WTC11 (cell line): ENCODE measurements around the gene TLR5.

ENCODE experiments used
- CBFB ChIP-seq: sonication (generic); formaldehyde crosslinking; IDR thresholded peaks from 2 replicates; pipeline ENCODE4 v1.8.1; 2022; ENCODE audit warnings: mild to moderate bottlenecking, low read depth, missing genetic modification reagents
- FOXP1 ChIP-seq: sonication (generic); formaldehyde crosslinking; IDR thresholded peaks from 2 replicates; pipeline ENCODE4 v1.8.0; 2022; ENCODE audit warnings: missing genetic modification reagents, mild to moderate bottlenecking, moderate library complexity, borderline replicate concordance
- TF ChIP-seq, protein P1 (sequence below): sonication (generic); formaldehyde crosslinking; IDR thresholded peaks from 2 replicates; pipeline ENCODE4 v1.8.0; 2023; ENCODE audit warnings: mild to moderate bottlenecking, missing genetic modification reagents
- TF ChIP-seq, protein P2 (sequence below): fragments of 250-450 bp; sonication (Bioruptor Pico); IDR thresholded peaks from 2 replicates; pipeline ENCODE4 v1.9.0; 2021; ENCODE audit warnings: mild to moderate bottlenecking
- TF ChIP-seq, protein P3 (sequence below): sonication (generic); formaldehyde crosslinking; IDR thresholded peaks from 2 replicates; pipeline ENCODE4 v1.8.1; 2023; ENCODE audit warnings: mild to moderate bottlenecking, moderate library complexity, missing genetic modification reagents
- TF ChIP-seq, protein P4 (sequence below): fragments of 250-450 bp; sonication (Bioruptor Pico); IDR thresholded peaks from 2 replicates; pipeline ENCODE4 v1.8.0; 2021; ENCODE audit warnings: mild to moderate bottlenecking
- TF ChIP-seq, protein P5 (sequence below): fragments of 200-600 bp; IDR thresholded peaks from 2 replicates; pipeline ENCODE4 v1.8.0; 2022; ENCODE audit warnings: antibody characterized with exemption

DNA sequence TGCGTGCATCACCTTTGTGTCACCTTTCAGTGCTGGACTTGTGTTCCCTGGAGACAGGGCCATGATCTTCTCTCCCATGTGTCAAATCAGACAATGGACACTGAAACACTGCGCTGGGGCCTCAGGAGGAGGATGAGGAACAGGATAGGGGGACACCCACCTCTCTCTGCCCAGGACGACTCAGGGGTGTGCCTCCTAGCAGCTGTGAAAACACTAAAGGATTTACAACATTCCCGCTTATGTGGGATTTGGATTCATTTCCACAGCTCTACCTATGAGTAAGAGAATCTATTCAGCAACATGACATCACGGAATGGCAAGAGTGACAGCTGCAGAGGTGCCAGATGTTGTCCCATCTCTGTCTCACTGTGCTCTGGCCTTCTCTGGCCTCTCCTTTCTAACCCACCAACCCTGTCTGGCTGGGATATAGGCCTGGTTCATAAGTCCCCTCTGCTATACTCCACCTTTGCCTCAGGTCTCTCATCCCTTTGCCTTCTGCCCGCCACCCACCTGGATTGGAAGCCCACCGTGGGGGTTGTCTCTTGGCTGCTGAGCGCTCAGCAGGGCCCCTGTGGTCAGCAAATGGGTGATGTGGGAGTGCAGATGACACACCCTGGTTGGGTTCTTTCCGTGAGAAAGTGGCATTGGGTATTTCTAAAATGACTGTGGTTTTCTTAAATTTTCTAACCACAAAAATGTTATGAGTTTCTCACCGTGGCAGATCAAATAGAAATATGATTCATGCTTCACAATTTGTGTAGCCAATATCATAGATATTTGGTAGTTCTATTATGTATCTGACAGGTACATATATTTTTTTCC lies 47.1 kb upstream of the TLR5 start:
- TF ChIP-seq, protein P1, sequence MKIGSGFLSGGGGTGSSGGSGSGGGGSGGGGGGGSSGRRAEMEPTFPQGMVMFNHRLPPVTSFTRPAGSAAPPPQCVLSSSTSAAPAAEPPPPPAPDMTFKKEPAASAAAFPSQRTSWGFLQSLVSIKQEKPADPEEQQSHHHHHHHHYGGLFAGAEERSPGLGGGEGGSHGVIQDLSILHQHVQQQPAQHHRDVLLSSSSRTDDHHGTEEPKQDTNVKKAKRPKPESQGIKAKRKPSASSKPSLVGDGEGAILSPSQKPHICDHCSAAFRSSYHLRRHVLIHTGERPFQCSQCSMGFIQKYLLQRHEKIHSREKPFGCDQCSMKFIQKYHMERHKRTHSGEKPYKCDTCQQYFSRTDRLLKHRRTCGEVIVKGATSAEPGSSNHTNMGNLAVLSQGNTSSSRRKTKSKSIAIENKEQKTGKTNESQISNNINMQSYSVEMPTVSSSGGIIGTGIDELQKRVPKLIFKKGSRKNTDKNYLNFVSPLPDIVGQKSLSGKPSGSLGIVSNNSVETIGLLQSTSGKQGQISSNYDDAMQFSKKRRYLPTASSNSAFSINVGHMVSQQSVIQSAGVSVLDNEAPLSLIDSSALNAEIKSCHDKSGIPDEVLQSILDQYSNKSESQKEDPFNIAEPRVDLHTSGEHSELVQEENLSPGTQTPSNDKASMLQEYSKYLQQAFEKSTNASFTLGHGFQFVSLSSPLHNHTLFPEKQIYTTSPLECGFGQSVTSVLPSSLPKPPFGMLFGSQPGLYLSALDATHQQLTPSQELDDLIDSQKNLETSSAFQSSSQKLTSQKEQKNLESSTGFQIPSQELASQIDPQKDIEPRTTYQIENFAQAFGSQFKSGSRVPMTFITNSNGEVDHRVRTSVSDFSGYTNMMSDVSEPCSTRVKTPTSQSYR = no peak
- TF ChIP-seq, protein P2, sequence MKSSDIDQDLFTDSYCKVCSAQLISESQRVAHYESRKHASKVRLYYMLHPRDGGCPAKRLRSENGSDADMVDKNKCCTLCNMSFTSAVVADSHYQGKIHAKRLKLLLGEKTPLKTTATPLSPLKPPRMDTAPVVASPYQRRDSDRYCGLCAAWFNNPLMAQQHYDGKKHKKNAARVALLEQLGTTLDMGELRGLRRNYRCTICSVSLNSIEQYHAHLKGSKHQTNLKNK (CRISPR knock-in tag) = no peak
- TF ChIP-seq, protein P3, sequence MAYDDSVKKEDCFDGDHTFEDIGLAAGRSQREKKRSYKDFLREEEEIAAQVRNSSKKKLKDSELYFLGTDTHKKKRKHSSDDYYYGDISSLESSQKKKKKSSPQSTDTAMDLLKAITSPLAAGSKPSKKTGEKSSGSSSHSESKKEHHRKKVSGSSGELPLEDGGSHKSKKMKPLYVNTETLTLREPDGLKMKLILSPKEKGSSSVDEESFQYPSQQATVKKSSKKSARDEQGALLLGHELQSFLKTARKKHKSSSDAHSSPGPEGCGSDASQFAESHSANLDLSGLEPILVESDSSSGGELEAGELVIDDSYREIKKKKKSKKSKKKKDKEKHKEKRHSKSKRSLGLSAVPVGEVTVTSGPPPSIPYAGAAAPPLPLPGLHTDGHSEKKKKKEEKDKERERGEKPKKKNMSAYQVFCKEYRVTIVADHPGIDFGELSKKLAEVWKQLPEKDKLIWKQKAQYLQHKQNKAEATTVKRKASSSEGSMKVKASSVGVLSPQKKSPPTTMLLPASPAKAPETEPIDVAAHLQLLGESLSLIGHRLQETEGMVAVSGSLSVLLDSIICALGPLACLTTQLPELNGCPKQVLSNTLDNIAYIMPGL (CRISPR knock-in tag) = no peak
- TF ChIP-seq, protein P4, sequence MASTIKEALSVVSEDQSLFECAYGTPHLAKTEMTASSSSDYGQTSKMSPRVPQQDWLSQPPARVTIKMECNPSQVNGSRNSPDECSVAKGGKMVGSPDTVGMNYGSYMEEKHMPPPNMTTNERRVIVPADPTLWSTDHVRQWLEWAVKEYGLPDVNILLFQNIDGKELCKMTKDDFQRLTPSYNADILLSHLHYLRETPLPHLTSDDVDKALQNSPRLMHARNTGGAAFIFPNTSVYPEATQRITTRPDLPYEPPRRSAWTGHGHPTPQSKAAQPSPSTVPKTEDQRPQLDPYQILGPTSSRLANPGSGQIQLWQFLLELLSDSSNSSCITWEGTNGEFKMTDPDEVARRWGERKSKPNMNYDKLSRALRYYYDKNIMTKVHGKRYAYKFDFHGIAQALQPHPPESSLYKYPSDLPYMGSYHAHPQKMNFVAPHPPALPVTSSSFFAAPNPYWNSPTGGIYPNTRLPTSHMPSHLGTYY (CRISPR knock-in tag) = no peak
- no peak for TF ChIP-seq CBFB (CRISPR knock-in tag)
- no peak for TF ChIP-seq FOXP1 (CRISPR knock-in tag)
- TF ChIP-seq, protein P5, sequence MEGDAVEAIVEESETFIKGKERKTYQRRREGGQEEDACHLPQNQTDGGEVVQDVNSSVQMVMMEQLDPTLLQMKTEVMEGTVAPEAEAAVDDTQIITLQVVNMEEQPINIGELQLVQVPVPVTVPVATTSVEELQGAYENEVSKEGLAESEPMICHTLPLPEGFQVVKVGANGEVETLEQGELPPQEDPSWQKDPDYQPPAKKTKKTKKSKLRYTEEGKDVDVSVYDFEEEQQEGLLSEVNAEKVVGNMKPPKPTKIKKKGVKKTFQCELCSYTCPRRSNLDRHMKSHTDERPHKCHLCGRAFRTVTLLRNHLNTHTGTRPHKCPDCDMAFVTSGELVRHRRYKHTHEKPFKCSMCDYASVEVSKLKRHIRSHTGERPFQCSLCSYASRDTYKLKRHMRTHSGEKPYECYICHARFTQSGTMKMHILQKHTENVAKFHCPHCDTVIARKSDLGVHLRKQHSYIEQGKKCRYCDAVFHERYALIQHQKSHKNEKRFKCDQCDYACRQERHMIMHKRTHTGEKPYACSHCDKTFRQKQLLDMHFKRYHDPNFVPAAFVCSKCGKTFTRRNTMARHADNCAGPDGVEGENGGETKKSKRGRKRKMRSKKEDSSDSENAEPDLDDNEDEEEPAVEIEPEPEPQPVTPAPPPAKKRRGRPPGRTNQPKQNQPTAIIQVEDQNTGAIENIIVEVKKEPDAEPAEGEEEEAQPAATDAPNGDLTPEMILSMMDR = no peak
